Stimulated activated CD8-positive, alpha-beta memory T cell treated with anti-CD3 and anti-CD28 coated beads, Interleukin-12 subunit alpha, Interleukin-12 subunit beta, amount 100 ng/mL, for 1 hour (primary cell): ENCODE results near the gene DNAL4.

Source experiments
- DNase-seq: peaks from one replicate; pipeline ENCODE4 v3.0.0-alpha.2; 2020; ENCODE audit warnings: low read depth

DNAL4 gene

GRCh38 chr22:38786631-38787030 lies 7.3 kb downstream of the DNAL4 start:
- DNase-seq, result no peak

- no peak for DNase-seq
Observed at GRCh38 chr22:38784856-38785255, 9.1 kb downstream of the DNAL4 start.

- DNase-seq, result no peak
Observed at GRCh38 chr22:38784035-38784434, 9.9 kb downstream of the DNAL4 start.

- DNase-seq, result no peak
Observed at GRCh38 chr22:38783095-38783615, 10.8 kb downstream of the DNAL4 start.

- no peak for DNase-seq
Observed at GRCh38 chr22:38782402-38783094, 11.4 kb downstream of the DNAL4 start.

GRCh38 chr22:38781033-38781432 lies 12.9 kb downstream of the DNAL4 start:
- DNase-seq, result no peak

GRCh38 chr22:38777087-38777671 lies 16.8 kb downstream of the DNAL4 start:
- DNase-seq, result no peak

GRCh38 chr22:38776086-38776485 lies 17.9 kb downstream of the DNAL4 start:
- DNase-seq, result no peak

- no peak for DNase-seq
Observed at GRCh38 chr22:38775656-38776055, 18.3 kb downstream of the DNAL4 start.

- DNase-seq, result no peak
Observed at GRCh38 chr22:38774496-38775166, 19.3 kb downstream of the DNAL4 start.

- DNase-seq, result no peak
Observed at GRCh38 chr22:38773363-38773946, 20.5 kb downstream of the DNAL4 start.

GRCh38 chr22:38772623-38772873 lies 21.4 kb downstream of the DNAL4 start:
- DNase-seq, result no peak

GRCh38 chr22:38770257-38770949 lies 23.5 kb downstream of the DNAL4 start:
- DNase-seq, result no peak

- DNase-seq, result no peak
Observed at GRCh38 chr22:38768036-38768435, 25.9 kb downstream of the DNAL4 start.

GRCh38 chr22:38767313-38767712 lies 26.6 kb downstream of the DNAL4 start:
- DNase-seq, result no peak

GRCh38 chr22:38766076-38766777 lies 27.7 kb downstream of the DNAL4 start:
- no peak for DNase-seq

- DNase-seq, result no peak
Observed at GRCh38 chr22:38762551-38762983, 31.4 kb downstream of the DNAL4 start.

GRCh38 chr22:38761202-38762162 lies 32.5 kb downstream of the DNAL4 start:
- no peak for DNase-seq

GRCh38 chr22:38760477-38761201 lies 33.3 kb downstream of the DNAL4 start:
- DNase-seq, result no peak

GRCh38 chr22:38759005-38759404 lies 34.9 kb downstream of the DNAL4 start:
- no peak for DNase-seq
